HUES64 (cell line): ENCODE results near the gene PXT1.

ENCODE experiments used
- H3K27ac ChIP-seq: 2 replicates; pipeline ENCODE4 v1.7.0; 2013; ENCODE audit warnings: low read depth, low read length, inconsistent platforms
- H3K27me3 ChIP-seq: 2 replicates; pipeline ENCODE4 v1.6.1; 2013; ENCODE audit warnings: mild to moderate bottlenecking, low read length; ENCODE audit not compliant: insufficient read depth
- H3K36me3 ChIP-seq: 2 replicates; pipeline ENCODE4 v1.6.1; 2013; ENCODE audit warnings: mild to moderate bottlenecking, low read length; ENCODE audit not compliant: insufficient read depth
- H3K4me1 ChIP-seq: 2 replicates; pipeline ENCODE4 v1.6.1; 2013; ENCODE audit warnings: mild to moderate bottlenecking, low read length, moderate library complexity; ENCODE audit not compliant: insufficient read depth
- H3K4me3 ChIP-seq: 2 replicates; pipeline ENCODE4 v1.5.1; 2013; ENCODE audit warnings: mild to moderate bottlenecking, low read length, moderate library complexity
- H3K9ac ChIP-seq: 2 replicates; pipeline ENCODE4 v1.6.1; 2013; ENCODE audit warnings: mild to moderate bottlenecking, low read depth, low read length
- H3K9me3 ChIP-seq: 2 replicates; pipeline ENCODE4 v1.6.1; 2013; ENCODE audit warnings: low read depth, low read length; ENCODE audit not compliant: insufficient read depth
- WGBS: fragments of 150-250, 120-280 bp; methylation state at CpG from one replicate; pipeline ENCODE4 v1.1.7; 2013; ENCODE audit warnings: missing lambda C conversion rate; 5-methylcytosine and 5-hydroxymethylcytosine counted together

Gene PXT1

GRCh38 chr6:36353411-36353915, 89.2 kb downstream of the PXT1 start:
- Histone ChIP-seq H3K9me3 (peaks cover 3% of the 10 kb centered on the region; the same call in 1 of the 2 replicates), H3K4me3 (no peak overlapping the region), H3K27me3 (no peaks in the 10 kb centered on the region), H3K9ac (no peak overlapping the region), H3K27ac (no peak overlapping the region), H3K36me3 (no peaks in the 10 kb centered on the region), H3K4me1 (no peaks in the 10 kb centered on the region)
- WGBS: 89% methylated on average over 3 of the region's 4 CpGs

GRCh38 chr6:36352477-36353157, 90.0 kb downstream of the PXT1 start:
- H3K4me1 ChIP-seq: no peaks in the 10 kb centered on the region
- no peak overlapping the region for H3K4me3 ChIP-seq
- H3K9ac ChIP-seq: no peak overlapping the region
- 91% methylated on average over 8 of the region's 8 CpGs for WGBS
- no peaks in the 10 kb centered on the region for H3K27me3 ChIP-seq
- H3K27ac ChIP-seq: no peak overlapping the region
- H3K9me3 ChIP-seq: peaks cover 3% of the 10 kb centered on the region; the same call in 1 of the 2 replicates
- H3K36me3 ChIP-seq: no peaks in the 10 kb centered on the region

- WGBS: 89% methylated on average over 14 of the region's 15 CpGs
- H3K27ac ChIP-seq: no peak overlapping the region
Observed at GRCh38 chr6:36350681-36351571, 91.7 kb downstream of the PXT1 start.

GRCh38 chr6:36350082-36350481, 92.6 kb downstream of the PXT1 start:
- Histone ChIP-seq H3K27ac (no peak overlapping the region), H3K4me3 (no peak overlapping the region), H3K36me3 (no peaks in the 10 kb centered on the region), H3K4me1 (no peaks in the 10 kb centered on the region), H3K9me3 (peaks cover 3% of the 10 kb centered on the region; the same call in 1 of the 2 replicates), H3K9ac (no peak overlapping the region), H3K27me3 (no peaks in the 10 kb centered on the region)
- 95% methylated on average over 4 of the region's 4 CpGs for WGBS

More at GRCh38 chr6:36350681-36351571, 91.7 kb downstream of the PXT1 start:
- Histone ChIP-seq H3K4me1 (no peaks in the 10 kb centered on the region), H3K9me3 (peaks cover 3% of the 10 kb centered on the region; the same call in 1 of the 2 replicates), H3K27me3 (no peaks in the 10 kb centered on the region), H3K4me3 (no peak overlapping the region), H3K9ac (no peak overlapping the region), H3K36me3 (no peaks in the 10 kb centered on the region)

GRCh38 chr6:36349240-36349639, 93.4 kb downstream of the PXT1 start:
- 93% methylated on average over 6 of the region's 6 CpGs for WGBS
- Histone ChIP-seq H3K4me1 (no peaks in the 10 kb centered on the region), H3K9me3 (peaks cover 3% of the 10 kb centered on the region; the same call in 1 of the 2 replicates), H3K27ac (no peak overlapping the region), H3K4me3 (no peak overlapping the region), H3K36me3 (no peaks in the 10 kb centered on the region), H3K9ac (no peak overlapping the region), H3K27me3 (no peaks in the 10 kb centered on the region)

GRCh38 chr6:36347621-36348020, 95.0 kb downstream of the PXT1 start:
- Histone ChIP-seq H3K36me3 (no peaks in the 10 kb centered on the region), H3K27me3 (no peaks in the 10 kb centered on the region), H3K9ac (no peak overlapping the region), H3K27ac (no peak overlapping the region), H3K4me1 (no peaks in the 10 kb centered on the region), H3K9me3 (peaks cover 2% of the 10 kb centered on the region; the same call in 1 of the 2 replicates), H3K4me3 (no peak overlapping the region)
- 88% methylated on average over 4 of the region's 4 CpGs for WGBS

GRCh38 chr6:36346486-36347273, 96.0 kb downstream of the PXT1 start:
- no peaks in the 10 kb centered on the region for H3K36me3 ChIP-seq
- no peaks in the 10 kb centered on the region for H3K4me1 ChIP-seq
- H3K9ac ChIP-seq: no peak overlapping the region
- H3K27ac ChIP-seq: no peak overlapping the region
- H3K27me3 ChIP-seq: no peaks in the 10 kb centered on the region
- 95% methylated on average over 20 of the region's 20 CpGs for WGBS
- no peaks in the 10 kb centered on the region for H3K9me3 ChIP-seq
- no peak overlapping the region for H3K4me3 ChIP-seq

- Histone ChIP-seq H3K9me3 (no peaks in the 10 kb centered on the region), H3K4me1 (no peaks in the 10 kb centered on the region), H3K27me3 (peaks cover under 1% of the 10 kb centered on the region; the same call in 1 of the 2 replicates), H3K36me3 (no peaks in the 10 kb centered on the region), H3K9ac (no peak overlapping the region), H3K27ac (no peak overlapping the region), H3K4me3 (no peak overlapping the region)
- 93% methylated on average over 13 of the region's 13 CpGs for WGBS
Observed at GRCh38 chr6:36345681-36346466, 96.8 kb downstream of the PXT1 start.

- WGBS: 71% methylated on average over 5 of the region's 5 CpGs
- Histone ChIP-seq H3K27me3 (peaks cover 16% of the 10 kb centered on the region), H3K4me3 (no peak overlapping the region), H3K4me1 (no peaks in the 10 kb centered on the region), H3K9me3 (no peaks in the 10 kb centered on the region), H3K27ac (no peak overlapping the region), H3K36me3 (no peaks in the 10 kb centered on the region), H3K9ac (no peak overlapping the region)
Observed at GRCh38 chr6:36343109-36343680, 99.5 kb downstream of the PXT1 start.
